Right renal cortex interstitium (tissue), 3 donors: Measurements from ENCODE around the gene MPO. TPM values are rescaled to one million over a fixed set of nuclear protein-coding genes. Genes with fewer than 3 reads are reported as not detected.

Experiments used
- DNase-seq, 3 donors: peaks; one replicate each; pipeline ENCODE4 v3.0.0-alpha.2; 2013; ENCODE audit warnings: low read depth in 3 of 3, low spot score in 2 of 3
- polyA plus RNA-seq, 3 donors: library from polyadenylated mRNA; unstranded; fragments of 120-200 nt; gene quantifications; one replicate each; pipeline ENCODE4 v1.2.1, GENCODE V29; 2013; ENCODE audit not compliant: insufficient read length in 3 of 3

MPO gene
- polyA plus RNA-seq, 3 donors: 1.6 to 5.1 (median 3.6) TPM

GRCh38 chr17:58308173-58308984 is 27.6 kb upstream of the MPO start:
- DNase-seq: no peak

DNA sequence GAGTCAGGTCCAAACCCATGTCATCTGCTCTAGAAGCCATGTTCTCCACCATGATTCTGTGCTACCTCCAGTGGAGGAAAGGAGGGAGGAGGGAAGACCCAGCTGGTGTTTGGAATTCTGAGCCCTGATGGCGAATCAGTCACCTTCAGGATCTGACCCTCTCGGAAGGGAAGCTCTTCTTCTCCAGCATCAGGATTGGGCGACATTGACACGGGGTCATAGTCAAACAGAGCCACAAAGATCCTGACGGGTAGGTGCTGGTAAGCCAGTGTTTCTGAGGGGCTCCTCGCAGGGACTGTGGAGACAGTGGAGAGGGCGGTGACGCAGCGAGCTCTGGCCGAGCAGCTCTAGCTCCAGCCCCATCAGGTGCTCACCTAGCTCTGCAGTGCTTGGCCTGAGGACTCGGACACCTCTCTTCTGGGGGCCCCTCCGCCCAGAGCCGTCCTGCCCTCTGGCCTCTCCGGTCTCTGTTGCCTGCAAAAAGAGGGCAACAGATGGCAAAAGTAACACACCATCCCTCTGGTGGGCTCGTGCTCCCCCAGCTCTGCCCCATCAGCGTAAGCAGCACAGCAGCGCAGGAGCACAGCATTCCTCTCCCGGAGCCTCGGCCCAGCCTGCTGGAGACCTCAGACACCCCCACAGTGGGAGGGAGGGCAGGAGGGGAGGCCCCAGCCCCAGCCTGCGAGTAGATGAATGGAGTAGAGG is 26.9 kb upstream of the MPO start:
- DNase-seq: no peak

GRCh38 chr17:58306131-58306951 is 25.6 kb upstream of the MPO start:
- DNase-seq: no peak

DNA sequence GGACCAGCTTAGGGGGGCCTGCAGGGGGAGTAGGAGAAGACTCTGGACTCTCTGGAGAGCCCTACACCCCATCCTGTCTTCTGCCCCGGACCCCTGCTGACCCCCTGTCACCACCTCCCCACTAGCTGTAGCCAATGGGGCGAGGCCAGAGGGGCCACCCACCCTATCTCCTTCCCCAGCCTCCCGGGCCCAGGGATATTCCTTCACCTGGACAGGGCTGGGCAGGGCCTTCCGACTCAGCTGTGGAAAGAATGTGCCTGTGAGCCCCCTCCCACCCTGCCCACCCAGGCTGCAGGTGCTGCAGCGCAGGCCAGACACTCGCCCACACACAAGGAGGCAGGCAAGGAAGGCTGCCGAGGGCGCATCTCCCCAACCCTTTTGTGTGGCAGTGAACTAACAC is 24.9 kb upstream of the MPO start:
- DNase-seq: no peak

DNA sequence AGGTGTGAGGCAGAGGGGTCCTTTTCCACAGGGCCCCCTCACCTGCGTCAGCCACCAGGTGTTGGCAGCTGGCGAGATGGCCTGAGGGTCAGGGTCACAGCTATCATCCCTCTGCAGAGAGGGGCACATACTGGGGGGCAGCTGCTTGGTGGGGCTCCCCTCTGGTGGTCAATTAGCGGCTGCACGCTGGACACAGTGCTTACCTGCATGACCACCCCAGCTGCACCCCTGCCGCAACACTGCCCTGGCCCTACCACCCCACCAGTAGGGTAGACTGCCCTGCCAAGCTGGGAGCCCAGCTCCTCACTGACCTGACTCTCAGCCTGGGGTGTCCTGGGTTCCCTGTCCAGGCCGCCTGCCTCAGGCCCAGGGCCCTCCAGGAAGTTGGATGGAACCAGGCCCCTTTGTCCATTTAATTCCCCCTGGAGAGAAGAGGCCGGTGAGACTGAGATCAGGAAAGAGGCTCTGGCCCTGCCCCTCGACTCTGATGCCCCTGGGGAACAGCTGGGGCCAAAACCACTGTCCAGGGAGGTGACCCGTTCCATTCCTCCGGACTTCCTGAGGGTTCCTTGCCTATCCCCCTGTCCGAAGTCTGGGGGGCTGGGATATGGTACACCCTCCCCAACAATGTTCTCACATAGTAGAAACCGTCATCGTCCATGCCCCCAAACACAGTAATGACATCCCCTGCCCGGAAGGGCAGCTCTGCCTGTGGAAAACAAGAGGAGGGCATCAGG is 24.2 kb upstream of the MPO start:
- no peak for DNase-seq

DNA sequence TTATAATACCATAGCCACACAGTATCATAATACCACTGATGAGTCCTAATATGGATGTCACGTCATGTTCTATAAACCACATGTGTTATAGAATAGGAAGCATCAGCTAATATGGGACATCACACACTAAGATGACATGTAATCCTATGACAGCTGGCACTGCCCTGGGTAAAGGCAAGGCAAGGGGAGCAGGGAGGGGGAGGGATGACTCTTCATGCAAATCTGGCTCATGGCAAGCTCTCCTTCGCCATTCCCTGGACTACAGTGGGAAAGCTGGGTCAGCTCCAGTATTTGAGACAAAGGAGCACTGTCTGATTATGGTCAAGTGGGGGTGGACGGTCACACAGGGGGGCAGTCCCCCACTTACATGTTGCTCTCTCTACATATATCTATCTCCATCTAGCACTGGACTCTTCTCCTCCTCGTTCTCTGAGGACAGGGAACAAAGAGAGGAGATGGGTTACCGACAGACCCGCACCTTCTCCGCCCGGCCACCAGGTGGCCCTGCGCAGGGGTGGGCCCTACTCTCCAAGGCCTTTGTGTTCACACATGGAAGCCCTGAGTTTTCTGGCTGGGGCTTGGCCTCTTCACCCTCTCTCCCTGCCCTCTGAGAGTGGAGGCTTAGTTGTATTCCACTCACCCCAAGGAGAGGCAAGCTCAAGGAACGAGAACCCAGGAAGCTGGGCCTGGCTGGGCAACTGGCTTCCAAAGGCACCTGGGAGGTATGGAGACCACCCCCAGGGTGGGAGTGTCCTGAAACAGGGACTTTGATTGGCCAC is 23.4 kb upstream of the MPO start:
- DNase-seq: no peak

DNA sequence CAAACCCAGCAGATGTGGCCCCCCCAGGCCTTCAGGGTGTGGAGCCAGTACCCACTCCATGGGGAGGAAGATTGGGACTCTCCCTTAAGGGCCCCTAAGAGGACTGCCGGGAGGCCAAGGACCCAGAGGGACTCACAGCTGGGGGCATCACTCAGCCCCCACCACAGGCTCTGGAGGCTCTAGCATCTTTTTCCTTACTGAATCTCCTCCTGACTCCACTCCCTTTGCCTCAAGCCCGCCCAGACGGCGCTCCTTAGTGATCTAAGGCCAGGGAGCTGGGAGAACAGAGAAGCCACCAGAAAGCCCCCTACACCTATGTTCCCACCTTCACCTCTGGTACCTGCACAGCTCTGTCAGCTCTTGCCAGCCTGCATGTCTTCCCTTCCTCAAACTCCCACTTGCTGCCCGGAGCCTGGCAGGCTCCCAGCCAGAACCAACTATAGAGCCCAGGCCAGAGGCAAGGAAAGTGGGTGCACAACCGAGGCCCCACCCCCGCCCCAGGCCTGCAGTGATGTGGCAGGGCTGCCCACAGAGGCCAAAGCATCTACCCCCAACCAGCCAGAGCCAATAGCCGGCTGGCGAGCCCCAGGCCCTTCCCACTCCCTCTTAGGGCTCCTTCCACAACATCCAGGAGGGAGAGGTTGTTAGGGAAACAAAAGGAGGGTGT is 22.3 kb upstream of the MPO start:
- DNase-seq: no peak

DNA sequence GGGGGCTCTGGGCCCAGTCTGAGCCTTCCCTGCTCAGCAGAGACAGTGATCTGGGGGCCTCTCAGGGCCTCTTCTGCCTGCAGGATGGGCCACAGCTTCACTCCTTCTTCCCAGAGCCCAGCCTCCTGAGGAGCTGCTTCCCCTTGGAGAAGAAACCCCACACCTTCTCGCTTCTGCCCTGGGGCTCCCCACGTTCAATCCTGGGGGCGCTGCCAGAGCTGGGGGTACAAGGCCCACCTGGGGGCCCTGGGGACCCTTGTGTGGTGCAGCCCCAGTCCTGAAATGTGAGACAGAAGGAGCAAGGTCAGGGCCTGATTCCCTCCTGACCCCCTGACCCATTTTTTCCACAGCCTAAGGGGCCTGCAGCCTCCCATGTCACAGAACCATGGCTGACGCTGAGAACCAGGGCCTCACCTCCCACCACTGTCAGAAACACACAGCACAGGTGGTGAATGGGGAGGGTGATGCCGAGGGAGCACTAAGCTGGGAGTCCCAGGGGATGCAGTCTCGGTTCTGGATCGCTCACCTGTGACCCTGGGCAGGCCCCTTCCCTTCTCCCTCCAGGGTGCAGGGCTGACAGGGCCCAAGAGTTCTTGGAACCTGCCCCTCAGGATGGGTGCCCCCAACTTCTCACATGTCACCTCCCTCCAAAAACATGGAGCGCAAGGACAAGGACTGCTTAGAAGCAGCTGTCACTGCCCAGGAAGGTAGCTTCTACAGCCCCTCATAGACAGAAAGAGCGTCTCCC is 21.6 kb upstream of the MPO start:
- DNase-seq: no peak

DNA sequence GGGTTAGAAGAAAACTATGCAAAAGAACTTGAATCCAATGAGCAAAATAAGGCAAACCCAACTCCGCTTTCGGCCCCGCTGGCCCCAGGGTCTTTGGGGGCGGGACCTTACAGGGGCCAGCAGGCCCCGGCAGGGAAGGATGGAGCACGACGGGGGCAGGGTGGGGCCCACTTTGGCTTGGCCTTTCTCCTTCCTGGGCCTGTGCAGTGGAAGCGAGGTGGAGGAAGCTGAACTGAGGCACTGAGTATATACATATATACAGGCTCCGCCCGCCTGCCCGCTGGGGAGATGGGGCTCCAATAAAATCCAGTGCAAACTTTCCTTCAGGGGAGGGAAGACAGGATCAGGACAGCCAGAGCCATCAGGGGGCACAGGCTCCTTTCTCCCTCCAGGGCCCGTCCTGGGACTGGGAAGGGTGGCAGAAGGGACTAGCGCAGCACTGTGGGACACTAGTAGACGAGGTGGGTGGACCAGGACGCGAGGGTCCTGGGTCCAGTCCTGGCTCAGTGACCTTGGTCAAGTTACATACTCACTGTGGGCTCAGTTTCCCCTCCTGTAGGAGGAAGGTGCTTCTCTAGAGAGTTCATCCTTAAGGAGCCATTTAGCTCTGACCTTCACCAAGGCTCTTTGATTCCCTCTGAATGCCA is 20.9 kb upstream of the MPO start:
- no peak for DNase-seq

DNA sequence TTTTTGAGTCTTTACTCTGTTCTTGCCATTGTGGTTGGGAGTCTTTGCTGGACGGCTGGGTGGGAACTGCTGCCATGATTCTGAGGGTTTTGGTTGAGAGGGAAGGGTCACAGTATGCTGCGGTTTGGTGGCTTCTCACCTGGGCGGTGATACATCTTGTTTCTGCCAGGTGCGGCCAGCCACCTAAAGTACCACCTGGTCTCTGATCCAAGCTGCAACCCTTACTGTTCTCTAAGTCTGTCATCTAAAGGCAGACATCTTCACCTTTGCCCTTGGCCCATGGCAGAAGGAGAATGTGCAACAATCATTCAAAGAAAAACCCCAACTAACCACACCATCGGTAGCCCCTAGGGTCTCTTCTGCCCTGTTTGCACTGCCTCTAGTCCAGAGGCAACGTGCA is 19.6 kb upstream of the MPO start:
- no peak for DNase-seq

- DNase-seq: no peak
These were observed 13.3 kb upstream of the MPO start for GRCh38 chr17:58294034-58294433.

- DNase-seq: no peak
These were observed 10.5 kb upstream of the MPO start for GRCh38 chr17:58291246-58291645.

GRCh38 chr17:58289869-58290268 is 9.1 kb upstream of the MPO start:
- no peak for DNase-seq

DNA sequence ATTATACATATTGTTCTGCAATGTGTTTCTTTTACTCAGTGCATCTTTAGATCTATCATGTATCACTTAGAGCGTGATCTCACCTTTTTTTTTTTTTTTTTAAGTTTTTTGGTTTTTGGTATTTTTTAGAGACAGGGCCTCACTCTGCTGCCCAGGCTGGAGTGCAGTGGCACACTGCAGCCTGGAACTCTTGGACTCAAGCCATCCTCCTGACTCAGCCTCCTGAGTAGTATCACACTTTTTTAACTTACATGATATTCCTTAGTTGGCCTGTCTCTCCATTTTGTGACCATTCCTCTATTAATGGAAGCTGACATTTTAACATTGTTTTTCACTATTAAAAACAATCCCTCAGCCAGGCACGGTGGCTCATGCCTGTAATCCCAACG is 4.7 kb upstream of the MPO start:
- DNase-seq: no peak

- DNase-seq: no peak
These were observed 4.1 kb upstream of the MPO start for GRCh38 chr17:58284613-58285421.

GRCh38 chr17:58283674-58284612 is 3.2 kb upstream of the MPO start:
- no peak for DNase-seq
